HUDEP-2 (cell line): ENCODE data around the gene CENPF.
"Not testable (repeated sequence)": the region's sequence is repeated elsewhere in the genome, so short reads cannot be mapped to it uniquely, and the experiment has no call there.

Experiments
- DNase-seq, 76 experiments: peaks; one replicate each; lab custom pipeline; 2025; ENCODE audit not compliant: unreplicated experiment in 76 of 76; lab: John Stamatoyannopoulos, UW

The CENPF gene

DNA sequence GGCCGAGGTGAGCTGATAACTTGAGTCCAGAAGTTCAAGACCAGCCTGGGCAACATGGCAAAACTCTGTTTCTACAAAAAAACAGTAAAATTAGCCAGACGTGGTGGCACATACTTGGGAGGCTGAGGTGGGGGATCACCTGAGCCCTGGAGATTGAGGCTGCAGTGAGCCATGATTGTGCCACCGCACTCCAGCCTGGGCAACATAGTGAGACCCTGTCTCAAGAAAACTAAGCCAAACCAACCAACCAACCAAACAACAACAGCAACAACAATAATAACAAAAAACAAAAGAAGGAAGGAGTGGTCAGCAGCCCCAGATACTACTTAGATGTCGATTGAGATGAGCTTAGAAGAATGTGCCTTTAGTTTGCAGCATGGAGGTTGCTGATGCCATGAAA, 47.7 kb downstream of the CENPF start:
- DNase-seq: no peak

DNA sequence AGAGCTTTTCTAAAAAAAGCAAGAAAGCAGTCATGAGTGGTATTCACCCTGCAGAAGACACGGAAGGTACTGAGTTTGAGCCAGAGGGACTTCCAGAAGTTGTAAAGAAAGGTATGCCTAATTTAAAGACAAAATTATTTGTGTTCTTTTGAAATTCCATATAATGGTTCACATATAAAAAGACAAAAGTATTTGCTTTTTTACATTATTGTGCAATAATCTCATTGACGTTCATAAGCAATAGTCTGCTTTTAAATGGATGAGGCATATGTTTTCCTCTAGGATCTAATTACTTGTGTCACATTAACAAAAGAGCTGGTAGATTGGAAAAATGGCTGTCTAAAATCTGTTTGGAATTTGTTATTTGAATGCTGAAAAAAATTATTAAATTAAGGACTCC, 54.3 kb downstream of the CENPF start:
- DNase-seq: no peak

DNA sequence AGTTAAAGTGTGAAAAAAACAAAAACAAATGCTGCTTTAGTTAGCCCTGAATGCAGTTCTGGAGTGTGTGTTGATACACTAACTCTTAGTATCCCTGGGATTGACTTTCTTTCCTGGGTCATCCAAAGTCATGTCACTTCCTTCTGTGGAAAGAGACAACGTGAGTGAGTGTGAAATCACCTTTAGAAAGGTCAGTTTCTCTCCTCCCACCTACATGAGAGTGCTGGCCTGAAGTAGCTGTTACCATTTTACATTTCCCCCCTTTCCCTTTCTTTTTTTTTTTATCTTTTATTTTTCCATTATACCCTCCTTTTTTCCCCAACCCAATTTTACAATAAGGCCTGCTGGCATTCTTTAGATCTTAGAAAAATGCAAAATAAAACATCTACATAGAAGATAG, 55.2 kb downstream of the CENPF start:
- DNase-seq: no peak

DNA sequence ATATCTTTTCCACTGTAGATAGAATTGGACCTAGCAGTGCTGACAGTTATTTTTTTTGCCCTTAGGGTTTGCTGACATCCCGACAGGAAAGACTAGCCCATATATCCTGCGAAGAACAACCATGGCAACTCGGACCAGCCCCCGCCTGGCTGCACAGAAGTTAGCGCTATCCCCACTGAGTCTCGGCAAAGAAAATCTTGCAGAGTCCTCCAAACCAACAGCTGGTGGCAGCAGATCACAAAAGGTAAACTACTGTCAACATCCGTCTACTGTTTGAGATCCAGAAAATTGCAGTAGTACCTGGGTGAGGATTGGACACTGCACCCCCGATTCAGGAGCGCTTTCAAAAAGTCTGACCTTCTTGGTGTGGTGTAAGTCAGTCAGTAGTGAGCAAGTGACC, 55.8 kb downstream of the CENPF start:
- no peak for DNase-seq

DNA sequence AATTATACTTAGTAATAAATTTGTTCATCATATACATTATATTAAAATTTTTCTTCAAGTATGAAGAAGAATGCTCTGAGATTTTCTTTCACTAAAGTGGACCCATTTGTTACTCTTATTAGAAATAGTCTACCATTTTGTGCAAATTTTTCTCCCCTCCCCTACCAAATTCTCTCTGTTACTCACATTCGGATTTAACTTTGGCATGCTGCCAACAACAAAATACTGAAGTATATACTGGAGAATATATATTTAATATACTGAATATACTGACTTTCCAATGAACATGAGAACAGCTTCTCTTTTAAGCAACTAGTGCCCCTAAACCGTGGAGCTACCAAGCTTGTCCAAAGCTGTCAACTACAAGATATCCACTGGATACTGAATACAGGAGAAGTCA, 57.2 kb downstream of the CENPF start:
- DNase-seq: no peak

DNA sequence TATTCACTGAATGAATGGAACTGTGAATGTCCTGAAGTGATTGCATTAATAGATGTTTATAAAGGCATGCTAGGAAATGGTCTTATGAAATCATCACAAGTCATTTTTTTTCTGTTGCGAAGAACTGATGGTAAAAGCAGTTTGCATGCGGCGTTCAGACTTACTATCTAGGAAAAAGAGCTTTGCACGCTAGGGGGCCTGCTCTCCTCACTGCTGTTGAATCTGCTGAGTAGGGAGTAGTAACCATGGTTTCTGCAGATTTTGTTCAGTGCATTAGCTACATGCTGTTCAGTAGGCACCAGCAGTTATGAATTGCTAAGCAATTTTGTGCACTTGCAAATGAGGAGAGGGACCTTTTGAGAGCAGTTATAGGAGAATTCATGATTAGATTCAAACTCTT, 57.9 kb downstream of the CENPF start:
- DNase-seq: peak in 2 of 76 experiments; percentile 3 to 13

DNA sequence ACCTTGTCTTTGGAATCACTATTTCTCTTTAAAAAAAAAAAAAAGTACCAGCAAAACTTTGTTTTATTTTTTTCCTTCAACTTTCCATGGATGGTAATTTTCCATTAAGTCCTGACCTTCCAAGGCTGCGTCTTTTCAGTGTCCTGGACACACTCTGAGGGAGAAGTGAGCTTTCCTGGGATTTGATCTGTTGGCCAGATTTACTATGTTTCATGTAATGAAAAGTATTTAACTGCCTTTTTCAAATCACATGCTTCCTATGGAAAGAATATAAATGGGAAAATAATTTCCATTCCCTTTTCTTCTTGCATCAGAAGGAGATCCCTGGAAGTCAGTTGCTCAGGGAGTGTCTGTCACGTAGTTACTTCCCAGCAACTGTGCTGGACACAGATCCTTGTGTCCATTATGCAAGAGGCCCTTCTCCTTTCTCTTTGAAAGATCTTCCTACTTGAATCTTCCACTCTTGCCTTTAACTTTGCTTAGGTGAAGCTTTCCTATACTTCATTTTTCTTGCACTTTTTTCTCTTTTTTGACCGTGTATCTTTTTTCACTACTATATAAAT, 59.3 kb downstream of the CENPF start:
- DNase-seq: no peak

DNA sequence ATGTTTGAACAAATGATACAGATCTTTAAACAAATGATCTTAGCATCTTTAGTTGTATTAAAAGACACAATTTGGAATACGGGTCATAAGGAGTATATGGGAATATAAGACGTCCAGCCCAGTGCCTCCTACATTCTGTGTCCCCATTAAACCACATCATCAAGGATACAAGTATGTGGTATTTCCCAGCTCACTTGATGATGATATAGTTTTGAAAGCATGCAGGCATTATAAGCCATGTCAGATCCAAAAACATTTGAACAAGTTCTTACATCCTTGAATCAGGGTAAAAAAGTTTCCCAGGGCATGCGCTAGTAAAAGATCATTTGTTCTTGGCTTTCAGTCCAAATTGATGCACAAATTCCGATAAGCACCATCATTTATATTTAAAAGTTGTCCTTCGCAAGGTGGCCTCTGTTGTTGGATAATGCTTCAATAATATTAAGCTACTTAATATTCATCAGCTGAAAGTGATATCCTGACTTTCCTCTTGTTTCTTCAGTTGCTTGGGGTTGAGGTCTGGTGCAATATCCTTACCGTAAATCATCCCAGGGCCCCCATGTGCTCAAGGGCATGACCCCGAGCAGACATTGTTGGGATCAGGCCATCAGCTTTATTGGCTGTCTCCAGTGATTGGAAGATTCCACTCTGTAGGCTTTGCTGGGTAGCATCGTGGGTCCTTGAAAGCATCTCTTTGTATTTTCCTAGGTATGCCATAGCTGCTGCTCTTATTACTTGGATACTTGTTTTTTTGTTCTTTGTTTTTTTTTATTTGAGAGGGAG, 61.8 kb downstream of the CENPF start:
- no peak for DNase-seq

DNA sequence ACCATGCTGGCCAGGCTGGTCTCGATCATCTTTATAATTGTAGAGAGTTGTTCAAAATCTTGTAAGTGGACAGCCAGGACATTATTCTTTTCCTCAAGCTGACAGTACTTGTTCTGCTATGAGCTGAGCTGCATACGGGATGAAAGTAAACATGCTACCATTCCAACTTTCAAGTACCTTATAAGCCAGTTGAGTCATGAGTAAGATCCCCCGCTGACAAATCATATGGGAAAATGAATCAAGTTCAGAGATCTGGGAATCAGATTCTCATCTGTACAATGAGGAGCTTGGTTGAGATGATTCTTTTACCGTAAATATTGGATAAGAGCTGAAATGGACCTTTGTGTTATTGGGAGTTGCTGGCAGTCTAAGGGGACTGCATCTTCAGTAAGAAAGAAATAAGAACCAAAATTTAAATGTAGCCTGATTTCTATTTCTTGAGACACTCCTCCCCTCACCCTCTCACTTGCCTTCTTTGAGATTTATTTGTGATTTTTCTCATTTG, 62.7 kb downstream of the CENPF start:
- no peak for DNase-seq

DNA sequence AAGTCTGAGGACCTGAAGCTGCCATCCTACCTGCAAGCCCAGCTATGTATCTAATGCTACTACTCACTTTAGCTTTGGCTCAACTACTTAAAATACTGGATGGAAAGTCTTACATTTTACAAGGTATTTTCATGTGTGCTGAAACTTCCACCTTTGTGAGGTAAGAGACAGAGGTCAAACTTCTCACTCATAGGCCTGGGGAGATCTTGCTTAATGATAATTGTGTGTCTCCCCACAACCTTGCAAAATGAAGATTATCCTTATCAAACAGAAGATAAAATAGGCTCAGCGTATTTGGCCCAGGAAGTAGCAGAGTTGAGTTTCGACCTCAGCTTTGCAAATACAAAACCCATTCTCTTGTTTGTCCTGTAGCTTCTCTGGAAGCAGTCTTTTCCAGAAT, 63.7 kb downstream of the CENPF start:
- no peak for DNase-seq

DNA sequence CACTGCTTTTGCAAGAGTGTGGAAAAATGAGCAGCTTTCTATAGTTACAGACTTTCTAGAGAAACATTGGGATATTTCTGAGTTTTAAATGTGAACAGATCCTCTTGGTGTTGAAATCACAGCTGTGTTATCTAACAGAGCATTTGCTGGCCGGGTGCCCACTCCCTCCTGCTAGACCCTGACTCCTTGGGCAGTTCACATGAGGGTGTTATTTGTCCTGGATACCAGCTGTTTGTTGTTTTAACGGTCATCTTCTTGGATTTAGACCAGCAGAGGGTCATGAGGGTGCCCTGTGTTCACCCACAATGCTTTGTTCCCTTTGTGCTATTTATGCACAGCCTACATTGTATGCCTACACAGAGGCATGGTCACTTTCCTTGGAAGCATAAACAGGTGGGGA, 67.1 kb downstream of the CENPF start:
- DNase-seq: peak in 2 of 76 experiments; percentile 2

DNA sequence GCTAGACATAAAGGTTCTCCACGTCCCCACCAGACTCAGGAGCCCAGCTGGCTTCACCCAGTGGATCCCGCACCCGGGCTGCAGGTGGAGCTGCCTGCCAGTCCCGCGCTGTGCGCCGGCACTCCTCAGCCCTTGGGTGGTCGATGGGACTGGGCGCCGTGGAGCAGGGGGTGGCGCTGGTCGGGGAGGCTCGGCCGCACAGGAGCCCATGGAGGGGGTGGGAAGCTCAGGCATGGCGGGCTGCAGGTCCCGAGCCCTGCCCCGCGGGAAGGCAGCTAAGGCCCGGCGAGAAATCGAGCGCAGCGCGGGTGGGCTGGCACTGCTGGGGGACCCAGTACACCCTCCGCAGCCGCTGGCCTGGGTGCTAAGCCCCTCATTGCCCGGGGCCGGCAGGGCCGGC, 70.0 kb downstream of the CENPF start:
- DNase-seq: not testable (repeated sequence)

DNA sequence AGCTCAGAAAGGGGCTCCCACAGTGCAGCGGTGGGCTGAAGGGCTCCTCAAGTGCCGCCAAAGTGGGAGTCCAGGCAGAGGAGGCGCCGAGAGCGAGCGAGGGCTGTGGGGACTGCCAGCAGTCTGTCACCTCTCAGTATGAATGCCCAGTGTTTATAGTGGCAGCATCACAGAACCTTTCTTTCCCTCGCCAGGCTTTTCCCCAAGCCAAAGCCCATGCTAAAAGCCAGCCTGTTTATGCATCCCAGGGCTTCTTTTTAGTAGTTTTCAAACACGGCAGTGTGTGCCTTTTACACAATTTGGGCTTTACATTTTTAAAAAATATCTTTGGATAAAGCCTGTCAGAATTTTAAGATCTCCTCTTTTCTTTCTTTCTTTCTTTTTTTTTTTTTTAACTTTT, 70.6 kb downstream of the CENPF start:
- DNase-seq: no peak

DNA sequence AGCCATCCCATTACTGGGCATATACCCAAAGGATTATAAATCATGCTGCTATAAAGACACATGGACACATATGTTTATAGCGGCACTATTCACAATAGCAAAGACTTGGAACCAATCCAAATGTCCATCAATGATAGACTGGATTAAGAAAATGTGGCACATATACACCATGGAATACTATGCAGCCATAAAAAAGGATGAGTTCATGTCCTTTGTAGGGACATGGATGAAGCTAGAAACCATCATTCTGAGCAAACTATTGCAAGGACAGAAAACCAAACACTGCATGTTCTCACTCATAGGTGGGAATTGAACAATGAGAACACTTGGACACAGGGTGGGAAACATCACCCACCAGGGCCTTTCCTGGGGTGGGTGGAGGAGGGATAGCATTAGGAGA, 72.5 kb downstream of the CENPF start:
- DNase-seq: not testable (repeated sequence)

DNA sequence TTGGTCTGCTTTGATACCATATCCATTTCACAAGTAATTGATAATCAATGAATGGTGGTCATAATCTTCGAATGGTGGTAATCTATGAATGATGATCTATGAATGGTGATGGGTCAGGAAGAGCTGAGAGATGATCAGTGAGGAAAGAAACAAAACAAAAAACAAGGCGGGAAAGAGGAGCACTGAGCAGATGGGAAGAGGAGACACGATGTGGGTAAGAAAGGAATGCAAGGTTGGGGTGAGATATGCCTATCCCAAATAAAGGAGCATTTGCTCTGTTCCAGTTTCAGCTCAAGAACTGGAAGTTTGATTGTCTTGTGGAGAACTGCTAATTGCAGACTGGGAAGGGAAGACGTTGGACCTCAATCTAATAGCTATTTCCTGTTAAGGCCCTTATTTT, 73.8 kb downstream of the CENPF start:
- no peak for DNase-seq

DNA sequence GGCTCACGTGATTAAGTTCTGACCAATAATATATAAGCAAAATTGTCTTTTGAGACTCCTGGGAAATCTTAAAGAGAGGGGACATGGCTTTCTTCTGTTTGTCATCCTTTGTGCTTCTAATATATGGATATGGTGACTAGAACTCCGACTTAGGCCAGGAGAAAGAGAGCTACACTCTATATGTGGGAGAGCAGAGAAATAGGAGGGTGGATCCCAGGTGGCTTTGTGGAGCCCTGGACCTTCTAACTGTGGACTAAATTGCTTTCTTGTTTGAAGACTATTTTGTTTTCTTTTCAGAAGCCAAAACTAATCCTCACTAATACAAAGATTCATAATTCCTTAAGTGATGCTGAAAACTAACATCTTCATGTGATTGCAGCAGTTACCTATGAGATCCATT, 75.0 kb downstream of the CENPF start:
- no peak for DNase-seq

DNA sequence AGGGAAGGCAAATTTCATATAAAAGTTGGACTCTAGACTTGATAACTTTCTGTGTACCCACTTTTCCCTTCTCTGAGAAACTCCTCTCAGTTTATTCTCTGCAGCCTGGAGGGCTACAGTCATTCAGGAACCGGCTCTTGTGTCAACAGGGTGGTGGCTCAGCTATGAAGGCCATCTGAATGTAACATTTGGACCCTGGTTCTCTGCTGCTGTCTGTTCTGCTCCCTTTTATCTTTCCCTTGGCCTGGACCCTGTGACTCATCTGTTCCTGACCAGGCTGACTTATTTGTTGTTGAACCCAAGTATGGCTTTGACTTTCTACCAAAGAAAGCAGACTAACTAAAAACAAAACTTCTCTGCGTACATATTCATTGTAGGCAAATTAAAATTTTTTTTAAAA, 75.4 kb downstream of the CENPF start:
- peak in 9 of 76 experiments; percentile 1 to 48 (median 6) for DNase-seq

DNA sequence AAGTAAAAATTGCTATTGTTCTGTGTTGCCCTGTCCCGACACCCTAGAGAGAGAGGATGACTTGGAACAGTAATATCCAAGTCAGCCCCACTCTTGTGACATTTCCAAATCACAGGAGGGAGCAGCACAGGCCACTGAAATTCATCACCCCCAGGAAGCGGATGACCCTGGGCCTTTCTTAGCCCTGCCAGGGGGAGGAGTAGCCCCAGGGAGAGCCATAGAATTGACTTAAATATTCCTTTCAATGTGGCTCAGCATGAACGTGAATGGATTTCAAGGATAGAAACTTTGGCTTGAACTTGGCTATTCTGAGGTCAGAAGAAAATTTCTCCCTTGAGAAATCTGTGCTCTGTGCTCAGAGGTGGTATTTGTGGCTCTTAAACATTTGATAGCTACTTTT, 80.6 kb downstream of the CENPF start:
- DNase-seq: no peak

DNA sequence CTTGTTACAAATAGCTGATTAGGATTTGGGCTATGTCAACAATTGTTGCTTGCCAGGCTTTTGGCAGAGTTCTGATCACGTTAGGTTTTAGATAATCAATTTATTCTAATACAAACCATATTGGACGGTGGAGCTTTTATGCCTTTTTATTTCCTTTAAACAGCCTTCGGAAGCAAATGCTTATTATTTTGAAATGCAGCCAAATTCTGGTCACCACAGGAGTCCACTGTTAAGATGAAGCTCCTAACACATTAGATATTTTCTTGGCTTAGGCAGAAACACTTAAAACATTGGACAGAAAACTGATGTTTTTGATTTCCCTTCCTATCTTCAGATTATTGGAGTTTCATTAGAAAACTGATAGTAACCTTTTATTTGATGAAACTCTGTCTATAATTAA, 82.9 kb downstream of the CENPF start:
- DNase-seq: no peak

DNA sequence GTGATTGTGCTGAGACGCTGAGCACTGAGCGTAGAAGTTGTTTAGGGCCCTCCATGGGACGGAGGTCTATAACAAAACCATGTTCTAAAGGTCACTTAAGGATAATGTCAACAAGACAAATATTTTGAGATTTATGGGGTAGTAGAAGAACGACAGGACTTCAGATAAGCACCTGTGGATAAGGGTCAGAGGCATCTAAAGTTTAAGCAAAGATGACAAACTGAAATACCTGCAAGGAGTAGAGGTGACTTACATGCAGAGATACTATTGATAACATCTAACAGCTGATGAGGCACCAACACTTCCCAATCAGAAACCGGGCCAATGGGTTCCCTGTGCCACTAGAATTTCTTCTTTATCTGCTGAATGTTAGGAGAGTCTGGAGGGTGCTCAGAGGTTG, 83.5 kb downstream of the CENPF start:
- no peak for DNase-seq

DNA sequence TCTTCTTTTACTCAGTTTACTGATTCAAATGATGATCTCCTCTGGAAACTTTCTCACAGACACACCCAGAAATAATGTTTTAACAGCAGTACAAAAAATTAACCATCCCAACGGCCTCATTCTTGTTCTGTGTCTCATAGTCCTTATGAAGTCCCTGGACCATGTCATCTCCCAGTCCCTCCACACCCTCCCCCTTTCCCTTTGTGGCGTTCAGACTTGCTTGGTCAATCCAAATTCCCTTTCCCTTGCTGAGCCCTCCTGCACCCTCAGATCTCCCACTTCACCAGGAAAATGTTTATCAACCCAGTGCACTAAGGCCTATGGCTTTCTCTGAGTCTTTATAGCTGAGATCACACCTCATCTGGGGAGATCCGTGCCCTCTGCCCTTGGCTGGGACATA, 85.9 kb downstream of the CENPF start:
- DNase-seq: no peak

DNA sequence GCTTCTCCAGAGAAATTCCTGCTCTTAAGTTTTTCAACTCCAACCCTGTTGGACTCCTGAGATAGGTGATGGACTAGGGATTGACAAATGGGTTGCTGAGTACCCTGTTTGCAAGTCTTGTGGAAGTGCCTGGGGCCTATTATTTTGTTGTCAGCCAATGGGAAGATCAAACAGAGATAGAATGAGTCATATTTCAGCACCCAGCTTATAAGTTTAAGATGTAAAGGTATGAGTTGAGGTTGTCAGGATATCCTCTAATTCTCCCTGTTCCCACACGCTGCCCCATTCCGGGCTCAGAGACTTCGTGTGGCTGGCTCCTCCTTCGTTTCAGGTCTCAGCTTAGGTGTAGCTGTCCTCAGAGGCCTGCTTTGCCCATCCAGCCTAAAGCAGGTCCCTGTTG, 91.8 kb downstream of the CENPF start:
- no peak for DNase-seq
